K562 (cell line): ENCODE results near the gene LST1. TPM values are rescaled to one million over a fixed set of nuclear protein-coding genes. Genes with fewer than 3 reads are reported as not detected.
A peak's percentile ranks its signal among the peaks of the same experiment; 100 is the strongest.

Experiments used
- BCOR ChIP-seq: fragments of 450-650 bp; IDR thresholded peaks from 2 replicates; pipeline ENCODE4 v1.6.1; 2016
- CTBP1 ChIP-seq: fragments of 450-650 bp; IDR thresholded peaks from 2 replicates; pipeline ENCODE4 v1.6.1; 2016; ENCODE audit warnings: borderline replicate concordance
- EP300 ChIP-seq: IDR thresholded peaks from 2 replicates; pipeline ENCODE4 v1.6.1; 2012; ENCODE audit warnings: low read length, improper control_type of control experiment
- ETV1 ChIP-seq: fragments of 450-650 bp; conservative IDR thresholded peaks from 2 replicates; pipeline ENCODE4 v1.6.1; 2016; ENCODE audit warnings: missing genetic modification characterization, control low read depth, low read depth, missing compliant biosample characterization
- KLF13 ChIP-seq: fragments of 450-650 bp; IDR thresholded peaks from 2 replicates; pipeline ENCODE4 v1.6.1; 2016; ENCODE audit warnings: missing genetic modification characterization, low read depth, mild to moderate bottlenecking, missing compliant biosample characterization, moderate library complexity, borderline replicate concordance
- MCM3 ChIP-seq: fragments of 450-650 bp; IDR thresholded peaks from 2 replicates; pipeline ENCODE4 v1.6.1; 2016
- MGA ChIP-seq: fragments of 450-650 bp; IDR thresholded peaks from 2 replicates; pipeline ENCODE4 v1.6.1; 2016; ENCODE audit warnings: mild to moderate bottlenecking, moderate library complexity
- MLLT1 ChIP-seq, 2 experiments: fragments of 450-650 bp; IDR thresholded peaks; 2 replicates each; pipeline ENCODE4 v1.6.1; 2016
- MYC ChIP-seq, 2 experiments: fragments of 250-450 bp in 1 of 2; sonication (Bioruptor Pico) in 1 of 2; IDR thresholded peaks; 2 replicates each; pipeline versions ENCODE4 v1.5.1 to v1.6.1; 2012 to 2021; ENCODE audit warnings: low read depth in 2 of 2, borderline replicate concordance in 1 of 2, improper control_type of control experiment in 1 of 2, low read length in 1 of 2, mild to moderate bottlenecking in 1 of 2, moderate library complexity in 1 of 2
- PHB2 ChIP-seq: fragments of 450-650 bp; IDR thresholded peaks from 2 replicates; pipeline ENCODE4 v1.6.1; 2017; ENCODE audit warnings: low read depth
- POLR2B ChIP-seq: fragments of 450-650 bp; IDR thresholded peaks from 2 replicates; pipeline ENCODE4 v1.6.1; 2018; ENCODE audit warnings: low read depth; ENCODE audit not compliant: partially characterized antibody
- XRCC5 ChIP-seq: fragments of 200-400 bp; formaldehyde crosslinking; IDR thresholded peaks from 2 replicates; pipeline ENCODE4 v1.6.1; 2017; ENCODE audit warnings: low read depth, mild to moderate bottlenecking, low read length
- ZC3H11A ChIP-seq: IDR thresholded peaks from 2 replicates; pipeline ENCODE4 v1.6.1; 2012; ENCODE audit warnings: low read depth, low read length, improper control_type of control experiment
- polyA plus RNA-seq, 8 experiments: library from polyadenylated mRNA; depleted of rRNA in 4 of 8; stranded (reverse) in 5 of 8; unstranded in 3 of 8; fragments of >200 nt; fragmentation: Nextera tagmentation in 2 of 8; fragmentation: Illumina TruSeq in 1 of 8; extraction: Ambion mirVana in 2 of 8; extraction: Trizol in 1 of 8; gene quantifications; 2 replicates each; pipeline versions ENCODE4 v1.2.1 to v1.2.3, GENCODE V29; 2011 to 2014; ENCODE audit warnings: inconsistent platforms in 1 of 8, missing spikeins in 1 of 8
- total RNA-seq, 7 experiments: library from RNA; depleted of rRNA in 6 of 7; stranded (reverse); fragments of >200 nt in 6 of 7; fragmentation: Illumina TruSeq in 2 of 7; extraction: Trizol in 2 of 7; gene quantifications; 2 replicates each; pipeline versions ENCODE4 v1.2.1 to v1.2.3, GENCODE V29; 2011 to 2021; ENCODE audit warnings: low replicate concordance in 1 of 7
- TF ChIP-seq, protein P1 (sequence below): fragments of 450-650 bp; formaldehyde crosslinking; IDR thresholded peaks from 2 replicates; pipeline ENCODE4 v1.4.0; 2022; ENCODE audit warnings: mild to moderate bottlenecking, moderate library complexity
- TF ChIP-seq, protein P2 (sequence below): sonication (generic); formaldehyde crosslinking; IDR thresholded peaks from 2 replicates; pipeline ENCODE4 v1.9.0; 2022; ENCODE audit warnings: mild to moderate bottlenecking, missing genetic modification reagents

Gene LST1
- total and polyA plus RNA-seq, 9 of the 15 experiments (the other 6 are each of a cell fraction or from before 2014, with no cell fraction given), result 0.82 to 7.8 (median 1.7) TPM

- TF ChIP-seq MGA (no peak), XRCC5 (no peak), ETV1 (tag) (no peak), EP300 (no peak), ZC3H11A (no peak), PHB2 (0 out of 2 replicates have a peak, but pooled peaks have one; percentile 9), MLLT1 (IDR thresholded peaks at IDR 0.05) (no peak), POLR2B (no peak), CTBP1 (no peak), MYC (IDR thresholded peaks at IDR 0.05; ENCODE audit: low read depth, low read length) (no peak), MYC (CRISPR knock-in tag; IDR thresholded peaks at IDR 0.05; ENCODE audit: borderline replicate concordance, low read depth) (no peak), KLF13 (tag) (no peak), MCM3 (no peak), BCOR (no peak)
- TF ChIP-seq, protein P1, sequence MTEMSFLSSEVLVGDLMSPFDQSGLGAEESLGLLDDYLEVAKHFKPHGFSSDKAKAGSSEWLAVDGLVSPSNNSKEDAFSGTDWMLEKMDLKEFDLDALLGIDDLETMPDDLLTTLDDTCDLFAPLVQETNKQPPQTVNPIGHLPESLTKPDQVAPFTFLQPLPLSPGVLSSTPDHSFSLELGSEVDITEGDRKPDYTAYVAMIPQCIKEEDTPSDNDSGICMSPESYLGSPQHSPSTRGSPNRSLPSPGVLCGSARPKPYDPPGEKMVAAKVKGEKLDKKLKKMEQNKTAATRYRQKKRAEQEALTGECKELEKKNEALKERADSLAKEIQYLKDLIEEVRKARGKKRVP (CRISPR knock-in tag), result no peak
- TF ChIP-seq, protein P2, sequence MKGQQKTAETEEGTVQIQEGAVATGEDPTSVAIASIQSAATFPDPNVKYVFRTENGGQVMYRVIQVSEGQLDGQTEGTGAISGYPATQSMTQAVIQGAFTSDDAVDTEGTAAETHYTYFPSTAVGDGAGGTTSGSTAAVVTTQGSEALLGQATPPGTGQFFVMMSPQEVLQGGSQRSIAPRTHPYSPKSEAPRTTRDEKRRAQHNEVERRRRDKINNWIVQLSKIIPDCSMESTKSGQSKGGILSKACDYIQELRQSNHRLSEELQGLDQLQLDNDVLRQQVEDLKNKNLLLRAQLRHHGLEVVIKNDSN, result no peak
Observed at GRCh38 chr6:31540640-31541039, 45.4 kb upstream of the LST1 start (continued).
